GM18873 (cell line): Measurements from ENCODE around the gene MYO1E.
"Not testable (repeated sequence)": the region's sequence is repeated elsewhere in the genome, so short reads cannot be mapped to it uniquely, and the experiment has no call there.

ENCODE experiments used
- ATAC-seq: cut with Tn5 transposase; IDR thresholded peaks from one replicate; pipeline ENCODE4 v1.9.1; 2021; ENCODE audit warnings: mild to moderate bottlenecking, moderate library complexity, moderate number of reproducible peaks; ENCODE audit not compliant: unreplicated experiment, low FRiP score

MYO1E gene

GRCh38 chr15:59353994-59354416 is 18.7 kb downstream of the MYO1E start:
- ATAC-seq = no peak

- no peak for ATAC-seq
Observed at GRCh38 chr15:59352683-59353082, 20.0 kb downstream of the MYO1E start.

- no peak for ATAC-seq
Observed at GRCh38 chr15:59352189-59352588, 20.5 kb downstream of the MYO1E start.

- no peak for ATAC-seq
Observed at GRCh38 chr15:59350421-59350732, 22.3 kb downstream of the MYO1E start.

- ATAC-seq = no peak
Observed at GRCh38 chr15:59349680-59350420, 22.8 kb downstream of the MYO1E start.

GRCh38 chr15:59347915-59348314 is 24.8 kb downstream of the MYO1E start:
- no peak for ATAC-seq

GRCh38 chr15:59346951-59347350 is 25.7 kb downstream of the MYO1E start:
- no peak for ATAC-seq

- no peak for ATAC-seq
Observed at GRCh38 chr15:59345326-59345725, 27.3 kb downstream of the MYO1E start.

GRCh38 chr15:59344311-59344710 is 28.4 kb downstream of the MYO1E start:
- ATAC-seq = no peak

GRCh38 chr15:59340325-59340724 is 32.3 kb downstream of the MYO1E start:
- ATAC-seq = no peak

GRCh38 chr15:59339252-59339672 is 33.4 kb downstream of the MYO1E start:
- no peak for ATAC-seq

- no peak for ATAC-seq
Observed at GRCh38 chr15:59338414-59338813, 34.3 kb downstream of the MYO1E start.

GRCh38 chr15:59336725-59337124 is 35.9 kb downstream of the MYO1E start:
- not testable (repeated sequence) for ATAC-seq

- no peak for ATAC-seq
Observed at GRCh38 chr15:59335207-59335786, 37.4 kb downstream of the MYO1E start.

GRCh38 chr15:59334076-59334415 is 38.6 kb downstream of the MYO1E start:
- ATAC-seq = no peak

GRCh38 chr15:59333401-59334075 is 39.1 kb downstream of the MYO1E start:
- ATAC-seq = no peak

GRCh38 chr15:59332009-59332408 is 40.7 kb downstream of the MYO1E start:
- no peak for ATAC-seq

GRCh38 chr15:59330649-59331048 is 42.0 kb downstream of the MYO1E start:
- ATAC-seq = no peak

- ATAC-seq = no peak
Observed at GRCh38 chr15:59329570-59330350, 42.9 kb downstream of the MYO1E start.

- no peak for ATAC-seq
Observed at GRCh38 chr15:59329091-59329490, 43.6 kb downstream of the MYO1E start.

GRCh38 chr15:59327942-59328341 is 44.7 kb downstream of the MYO1E start:
- no peak for ATAC-seq
